ENCODE results near the gene SSPN. TPM values are rescaled to one million over a fixed set of nuclear protein-coding genes. Genes with fewer than 3 reads are reported as not detected.

Gene SSPN
- polyA plus RNA-seq, 1 experiment: 21.6 TPM

- Histone ChIP-seq H3K9me3 (ENCODE audit: control insufficient read depth, insufficient read depth, low read length) (no peaks in the 10 kb centered on the region), H3K27ac (ENCODE audit: low read depth, low read length) (no peak overlapping the region), H3K27me3 (ENCODE audit: control insufficient read depth, insufficient read depth, low read length) (peaks cover 3% of the 10 kb centered on the region), H3K4me3 (ENCODE audit: low read depth, low read length) (no peak overlapping the region)
- POLR2A ChIA-PET: no interaction called here
- CTCF ChIA-PET: interaction anchor here (0.9 kb wide), 1 partner anchor 149 kb away, joined by 3 read pairs; no protein-coding TSS in a partner anchor
- DNase-seq (ENCODE audit: low read depth, low spot score): no peak
- no peak for TF ChIP-seq CTCF (IDR thresholded peaks at IDR 0.05; ENCODE audit: low read depth, low read length)
Measured at GRCh38 chr12:26268841-26269561, 73.6 kb downstream of the SSPN start.

GRCh38 chr12:26269562-26270284 is 74.3 kb downstream of the SSPN start:
- ChIA-PET POLR2A (no interaction called here), CTCF (interaction anchor here (0.9 kb wide), 1 partner anchor 150 kb away, joined by 3 read pairs; no protein-coding TSS in a partner anchor)
- no peak for DNase-seq (ENCODE audit: low read depth, low spot score)

GRCh38 chr12:26271024-26271423 is 75.7 kb downstream of the SSPN start:
- CTCF ChIA-PET: interaction anchor here (2.2 kb wide), 1 partner anchor 152 kb away, joined by 7 read pairs; no protein-coding TSS in a partner anchor
- Histone ChIP-seq H3K27ac (ENCODE audit: low read depth, low read length) (no peak overlapping the region), H3K9me3 (ENCODE audit: control insufficient read depth, insufficient read depth, low read length) (no peaks in the 10 kb centered on the region), H3K4me3 (ENCODE audit: low read depth, low read length) (no peak overlapping the region), H3K27me3 (ENCODE audit: control insufficient read depth, insufficient read depth, low read length) (no peaks in the 10 kb centered on the region)
- TF ChIP-seq CTCF (IDR thresholded peaks at IDR 0.05; ENCODE audit: low read depth, low read length): no peak
- DNase-seq (ENCODE audit: low read depth, low spot score): no peak
- POLR2A ChIA-PET: no interaction called here

More at GRCh38 chr12:26269562-26270284, 74.3 kb downstream of the SSPN start:
- TF ChIP-seq CTCF (IDR thresholded peaks at IDR 0.05; ENCODE audit: low read depth, low read length): no peak
- Histone ChIP-seq H3K27me3 (ENCODE audit: control insufficient read depth, insufficient read depth, low read length) (peaks cover 3% of the 10 kb centered on the region), H3K9me3 (ENCODE audit: control insufficient read depth, insufficient read depth, low read length) (no peaks in the 10 kb centered on the region), H3K27ac (ENCODE audit: low read depth, low read length) (no peak overlapping the region), H3K4me3 (ENCODE audit: low read depth, low read length) (no peak overlapping the region)

GRCh38 chr12:26271889-26272492 is 76.6 kb downstream of the SSPN start:
- Histone ChIP-seq H3K4me3 (ENCODE audit: low read depth, low read length) (no peak overlapping the region), H3K9me3 (ENCODE audit: control insufficient read depth, insufficient read depth, low read length) (no peaks in the 10 kb centered on the region), H3K27me3 (ENCODE audit: control insufficient read depth, insufficient read depth, low read length) (no peaks in the 10 kb centered on the region), H3K27ac (ENCODE audit: low read depth, low read length) (peak overlapping the region; percentile 67)
- ChIA-PET CTCF (interaction anchor here (0.5 to 2.7 kb wide), 4 partner anchors 53 to 380 kb away, joined by 3 to 7 read pairs (median 6); no protein-coding TSS in a partner anchor), POLR2A (no interaction called here)
- TF ChIP-seq CTCF (IDR thresholded peaks at IDR 0.05; ENCODE audit: low read depth, low read length): no peak
- peak; percentile 86 for DNase-seq (ENCODE audit: low read depth, low spot score)
